Sigmoid colon (tissue), 7 donors: ENCODE measurements around the gene SLC48A1. TPM values are rescaled to one million over a fixed set of nuclear protein-coding genes. Genes with fewer than 3 reads are reported as not detected.
A peak's percentile ranks its signal among the peaks of the same experiment; 100 is the strongest.

Experiments used
- DNase-seq: peaks from one replicate; pipeline ENCODE4 v3.0.0-alpha.2; 2019
- H3K27ac ChIP-seq, 4 donors: fragments of 200-600 bp; sonication (generic); one replicate each; pipeline ENCODE4 v1.5.1; 2016 to 2019; ENCODE audit warnings: mild to moderate bottlenecking in 1 of 4
- H3K27me3 ChIP-seq, 3 donors: fragments of 200-600 bp; sonication (generic); one replicate each; pipeline ENCODE4 v1.5.1; 2019; ENCODE audit warnings: mild to moderate bottlenecking in 1 of 3
- H3K36me3 ChIP-seq, 4 donors: fragments of 200-600 bp; sonication (generic); one replicate each; pipeline ENCODE4 v1.5.1; 2016 to 2019
- H3K4me1 ChIP-seq, 4 donors: fragments of 200-600 bp; sonication (generic); one replicate each; pipeline ENCODE4 v1.5.1; 2017 to 2019
- H3K4me3 ChIP-seq, 4 donors: fragments of 200-600 bp; sonication (generic); one replicate each; pipeline ENCODE4 v1.5.1; 2017 to 2019; ENCODE audit warnings: mild to moderate bottlenecking in 2 of 4, moderate library complexity in 1 of 4
- H3K9me3 ChIP-seq, 4 donors: fragments of 200-600 bp in 3 of 4; sonication (generic) in 3 of 4; one replicate each; pipeline versions ENCODE4 v1.5.1 to v1.6.1; 2013 to 2019
- EP300 ChIP-seq, 4 donors: sonication (generic); formaldehyde crosslinking; IDR thresholded peaks; one replicate each; pipeline ENCODE4 v1.6.1; 2017; ENCODE audit warnings: antibody characterized with exemption in 4 of 4
- POLR2A ChIP-seq, 2 donors: fragments of 450-650 bp; IDR thresholded peaks; one replicate each; pipeline ENCODE4 v1.6.1; 2016; ENCODE audit warnings: antibody characterized with exemption in 2 of 2, mild to moderate bottlenecking in 2 of 2, moderate library complexity in 2 of 2
- POLR2AphosphoS5 ChIP-seq, 4 donors: sonication (generic); formaldehyde crosslinking; IDR thresholded peaks; one replicate each; pipeline ENCODE4 v1.6.1; 2017; ENCODE audit warnings: antibody characterized with exemption in 4 of 4
- WGBS, 2 donors: extraction: QIAGEN DNeasy Blood & Tissue Kit; methylation state at CpG; one replicate each; pipeline ENCODE4 v1.1.7; 2013; 5-methylcytosine and 5-hydroxymethylcytosine counted together
- intact Hi-C: fragments of 100-400 bp; cut with DNase I; formaldehyde crosslinking; loops from one replicate; pipeline ENCODE4 v1.15.1; 2023
- polyA plus RNA-seq, 3 donors: library from polyadenylated mRNA; stranded (reverse); fragments of 200-250 nt; gene quantifications; one replicate each; pipeline ENCODE4 v1.2.3, GENCODE V29; 2013
- total RNA-seq, 4 donors: library from RNA; depleted of rRNA; stranded (reverse); fragments of >200 nt; gene quantifications; one replicate each; pipeline ENCODE4 v1.1.0, GENCODE V29; 2016
- TF ChIP-seq, protein P1 (sequence below), 4 experiments: fragments of 450-650 bp in 3 of 4; fragments of 200-600 bp in 1 of 4; IDR thresholded peaks; one replicate each; pipeline ENCODE4 v1.5.1; 2016 to 2019; ENCODE audit warnings: antibody characterized with exemption in 4 of 4, mild to moderate bottlenecking in 3 of 4, moderate library complexity in 2 of 4
- donor health status: healthy with polysubstance abuse.
- donor health status: Bipolar disorder and iron deficiency.
- donor health status: healthy.

SLC48A1 gene
- total and polyA plus RNA-seq, 7 donors, result 6.9 to 46.6 (median 30.3) TPM

DNA sequence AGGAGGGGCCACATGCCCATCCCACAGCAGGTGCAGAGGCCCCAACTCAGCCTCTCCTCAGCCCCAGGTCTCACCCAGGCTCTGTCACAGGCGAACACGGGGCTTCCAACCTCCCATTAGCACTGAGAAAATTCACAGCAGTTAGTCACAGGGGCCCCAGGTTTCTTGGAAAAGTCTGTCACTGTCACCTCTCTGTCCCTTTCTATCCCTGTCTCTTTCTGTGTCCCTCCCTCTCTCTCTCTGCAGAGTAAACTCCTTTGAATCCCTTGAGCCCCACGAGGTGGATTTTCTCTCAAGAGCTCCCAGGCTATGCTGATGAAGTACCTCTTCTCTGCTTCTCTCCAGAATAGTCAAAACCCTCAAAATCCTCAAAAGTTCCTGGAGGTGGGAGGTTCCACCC, 33.7 kb upstream of the SLC48A1 start:
- intact Hi-C loops, result no loop called here
- H3K4me3 ChIP-seq, result no peak overlapping the region
- no peaks in the 10 kb centered on the region for H3K36me3 ChIP-seq
- peak overlapping the region in 1 of 4 donors; percentile 37 for H3K27ac ChIP-seq
- H3K9me3 ChIP-seq, result no peaks in the 10 kb centered on the region
- WGBS, 2 donors, result 90% methylated on average over 3 of the region's 3 CpGs
- peaks cover 0 to 53% (median 44%) of the 10 kb centered on the region in 4 donors for H3K4me1 ChIP-seq
- DNase-seq, result no peak
- H3K27me3 ChIP-seq, result no peaks in the 10 kb centered on the region
- no peak for TF ChIP-seq EP300 (IDR thresholded peaks at IDR 0.05)
- TF ChIP-seq POLR2AphosphoS5 (IDR thresholded peaks at IDR 0.05), result no peak
- no peak for TF ChIP-seq POLR2A (IDR thresholded peaks at IDR 0.05)
- TF ChIP-seq, protein P1, sequence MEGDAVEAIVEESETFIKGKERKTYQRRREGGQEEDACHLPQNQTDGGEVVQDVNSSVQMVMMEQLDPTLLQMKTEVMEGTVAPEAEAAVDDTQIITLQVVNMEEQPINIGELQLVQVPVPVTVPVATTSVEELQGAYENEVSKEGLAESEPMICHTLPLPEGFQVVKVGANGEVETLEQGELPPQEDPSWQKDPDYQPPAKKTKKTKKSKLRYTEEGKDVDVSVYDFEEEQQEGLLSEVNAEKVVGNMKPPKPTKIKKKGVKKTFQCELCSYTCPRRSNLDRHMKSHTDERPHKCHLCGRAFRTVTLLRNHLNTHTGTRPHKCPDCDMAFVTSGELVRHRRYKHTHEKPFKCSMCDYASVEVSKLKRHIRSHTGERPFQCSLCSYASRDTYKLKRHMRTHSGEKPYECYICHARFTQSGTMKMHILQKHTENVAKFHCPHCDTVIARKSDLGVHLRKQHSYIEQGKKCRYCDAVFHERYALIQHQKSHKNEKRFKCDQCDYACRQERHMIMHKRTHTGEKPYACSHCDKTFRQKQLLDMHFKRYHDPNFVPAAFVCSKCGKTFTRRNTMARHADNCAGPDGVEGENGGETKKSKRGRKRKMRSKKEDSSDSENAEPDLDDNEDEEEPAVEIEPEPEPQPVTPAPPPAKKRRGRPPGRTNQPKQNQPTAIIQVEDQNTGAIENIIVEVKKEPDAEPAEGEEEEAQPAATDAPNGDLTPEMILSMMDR (IDR thresholded peaks at IDR 0.05), result no peak

DNA sequence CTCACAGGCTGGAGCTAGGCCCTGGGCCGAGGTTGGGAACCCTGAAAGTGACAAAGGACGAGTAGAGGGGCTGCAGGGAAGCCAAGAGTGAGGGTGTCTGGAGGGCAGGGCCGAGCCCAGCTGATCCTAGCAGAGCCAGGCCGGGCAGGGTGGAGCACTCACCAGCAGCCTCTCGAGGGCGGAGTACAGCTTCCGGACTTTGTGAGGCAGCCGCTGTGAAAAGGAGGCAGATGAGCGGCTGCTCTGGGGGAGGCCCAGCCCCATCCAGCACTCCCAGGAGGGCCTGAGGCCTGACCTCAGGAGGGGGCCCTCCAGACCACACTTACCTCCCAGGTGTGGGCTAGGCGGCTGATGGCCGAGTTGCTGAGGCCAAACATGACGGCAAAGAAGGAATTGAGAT, 33.1 kb upstream of the SLC48A1 start:
- WGBS, 2 donors, result 37 to 56% methylated on average over 12 of the region's 12 CpGs
- Histone ChIP-seq H3K4me3 (no peak overlapping the region), H3K36me3 (no peaks in the 10 kb centered on the region), H3K27ac (peak overlapping the region in 2 of 4 donors; percentile 15 to 37), H3K9me3 (no peaks in the 10 kb centered on the region), H3K4me1 (peaks cover 0 to 47% (median 39%) of the 10 kb centered on the region in 4 donors), H3K27me3 (no peaks in the 10 kb centered on the region)
- TF ChIP-seq EP300 (IDR thresholded peaks at IDR 0.05) (no peak), POLR2A (IDR thresholded peaks at IDR 0.05) (no peak), POLR2AphosphoS5 (IDR thresholded peaks at IDR 0.05) (no peak)
- TF ChIP-seq, protein P1 (IDR thresholded peaks at IDR 0.05), result no peak
- intact Hi-C loops, result no loop called here
- no peak for DNase-seq

DNA sequence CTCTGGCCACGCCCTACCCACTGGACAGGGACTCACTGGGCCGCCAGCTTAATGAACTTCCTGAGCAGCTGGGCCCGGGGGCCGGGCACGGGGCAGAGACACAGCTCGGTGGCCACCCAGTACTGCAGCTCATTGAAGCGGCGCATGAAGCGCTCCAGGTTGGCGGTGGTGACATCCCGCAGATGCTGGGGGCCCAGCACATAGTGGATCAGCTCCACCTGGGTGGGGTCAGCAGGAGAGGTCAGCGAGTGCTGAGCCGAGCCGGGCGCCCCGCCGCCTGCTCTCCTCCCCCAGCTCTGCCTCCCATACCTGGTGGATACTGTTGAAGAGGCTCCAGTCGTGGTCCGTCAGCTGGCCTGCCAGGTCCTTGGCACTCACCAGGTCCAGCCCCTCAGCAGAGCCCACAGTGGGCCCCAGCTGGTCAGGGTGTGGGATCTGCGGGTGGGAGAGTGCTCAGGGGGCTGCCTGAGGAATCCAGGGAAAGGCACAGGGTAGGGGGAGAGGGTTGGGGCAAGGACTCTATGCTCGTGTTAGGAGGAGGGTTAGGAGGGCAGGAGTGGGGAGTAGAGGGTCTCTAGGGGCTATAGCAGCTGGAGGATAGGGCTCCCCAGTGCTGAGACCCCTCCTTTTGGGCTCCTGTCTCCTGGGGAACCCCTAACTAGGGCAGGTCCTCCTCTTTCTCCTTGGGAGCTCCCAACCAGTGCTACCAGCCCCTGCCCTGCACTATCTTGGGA, 32.3 kb upstream of the SLC48A1 start:
- H3K4me1 ChIP-seq, result peaks cover 0 to 39% (median 31%) of the 10 kb centered on the region in 4 donors
- H3K27ac ChIP-seq, result peak overlapping the region in 2 of 4 donors; percentile 15 to 60
- intact Hi-C loops, result no loop called here

DNA sequence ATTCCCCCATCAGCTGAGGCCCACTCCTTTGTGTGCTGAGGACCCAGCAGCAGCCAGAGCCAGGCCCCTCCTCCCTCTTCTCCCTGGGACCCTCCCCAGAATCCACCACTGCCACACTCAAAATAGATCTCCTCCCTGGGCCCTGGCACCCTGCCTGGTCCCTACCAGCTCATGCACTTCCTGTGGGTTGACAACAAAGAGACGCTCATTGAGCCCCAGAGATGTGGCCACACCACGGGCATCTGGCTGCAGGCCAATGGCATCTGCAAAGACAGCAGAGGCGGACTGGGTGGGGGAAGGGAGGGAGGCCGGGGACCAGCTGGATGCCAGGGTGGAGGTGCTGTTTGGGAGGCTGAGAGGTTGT, 31.7 kb upstream of the SLC48A1 start:
- DNase-seq, result peak; percentile 90

More for the DNA sequence above, 32.3 kb upstream of the SLC48A1 start:
- 66% methylated on average over 21 of the region's 21 CpGs for WGBS, 2 donors
- H3K36me3 ChIP-seq, result no peaks in the 10 kb centered on the region
- TF ChIP-seq POLR2A (IDR thresholded peaks at IDR 0.05), result no peak
- no peak for TF ChIP-seq POLR2AphosphoS5 (IDR thresholded peaks at IDR 0.05)
- TF ChIP-seq EP300 (IDR thresholded peaks at IDR 0.05), result no peak
- TF ChIP-seq, protein P1 (IDR thresholded peaks at IDR 0.05), result no peak
- no peak overlapping the region for H3K4me3 ChIP-seq
- no peak for DNase-seq
- no peaks in the 10 kb centered on the region for H3K27me3 ChIP-seq
- H3K9me3 ChIP-seq, result no peaks in the 10 kb centered on the region

More for the DNA sequence above, 31.7 kb upstream of the SLC48A1 start:
- Histone ChIP-seq H3K36me3 (no peaks in the 10 kb centered on the region), H3K27me3 (no peaks in the 10 kb centered on the region), H3K4me1 (peaks cover 0 to 33% (median 25%) of the 10 kb centered on the region in 4 donors), H3K4me3 (no peak overlapping the region), H3K9me3 (no peaks in the 10 kb centered on the region), H3K27ac (peak overlapping the region in 1 of 4 donors; percentile 60)
- WGBS, 2 donors, result 7 to 11% methylated on average over 4 of the region's 4 CpGs
- intact Hi-C loops, result no loop called here
- TF ChIP-seq POLR2A (IDR thresholded peaks at IDR 0.05), result no peak
- TF ChIP-seq, protein P1 (IDR thresholded peaks at IDR 0.05), result no peak
- TF ChIP-seq POLR2AphosphoS5 (IDR thresholded peaks at IDR 0.05), result no peak
- no peak for TF ChIP-seq EP300 (IDR thresholded peaks at IDR 0.05)
